ENCODE measurements around the gene OLFML2A. TPM values are rescaled to one million over a fixed set of nuclear protein-coding genes. Genes with fewer than 3 reads are reported as not detected.

The OLFML2A gene
- total and polyA plus RNA-seq, 2 of the 4 experiments (the other 2 are of a cell fraction): 2.0 to 5.9 TPM

GRCh38 chr9:124813501-124814163 lies 36.7 kb downstream of the OLFML2A start:
- no peaks in the 10 kb centered on the region for H3K27me3 ChIP-seq (ENCODE audit: control insufficient read depth, insufficient read depth, low read length)
- dilution Hi-C loops (cut with HindIII; ENCODE audit: low sequenced_read_pairs, unreplicated experiment): no loop called here
- no TSS peak for BruUV-seq (replicated peaks)
- no peak overlapping the region for H2BK5ac ChIP-seq (ENCODE audit: low read depth, low read length, poor library complexity, severe bottlenecking)
- peak overlapping the region; percentile 10 for H2AK9ac ChIP-seq (replicated peaks; ENCODE audit: low read depth, low read length, poor library complexity)
- POLR2A ChIA-PET (ENCODE audit: unreplicated experiment): no interaction called here
- WGBS, 2 experiments (ENCODE audit: extremely low coverage in 2 of 2, insufficient read length in 1 of 2): 53% methylated on average over 2 of the region's 11 CpGs; no CpG with 5 or more reads in 1 of the 2 experiments
- H3K14ac ChIP-seq (replicated peaks; ENCODE audit: low read depth, low read length): peak overlapping the region; percentile 59
- peak overlapping the region; percentile 78 for H3K4ac ChIP-seq (ENCODE audit: low read depth, low read length)
- H2BK20ac ChIP-seq (ENCODE audit: low read depth, low read length): peak overlapping the region; percentile 74
- H2BK15ac ChIP-seq (ENCODE audit: low read depth, low read length): peak overlapping the region; percentile 61; the same call in 1 of the 3 replicates
- peak overlapping the region in 1 of 2 experiments; percentile 90; a peak in 1 of 4 replicates for H4K8ac ChIP-seq (ENCODE audit: low read depth in 2 of 2, low read length in 2 of 2)
- no peak for ATAC-seq (ENCODE audit: low read depth)
- peaks cover 0 to 10% of the 10 kb centered on the region in 2 experiments; a peak in 2 of 4 replicates for H3K79me1 ChIP-seq (ENCODE audit: low read depth in 1 of 2, low read length in 2 of 2)
- H3K18ac ChIP-seq (ENCODE audit: low read depth, low read length): peak overlapping the region; percentile 44
- peaks cover 27% of the 10 kb centered on the region for H3K4me1 ChIP-seq (ENCODE audit: control insufficient read depth, insufficient read depth, low read length)
- H3K9ac ChIP-seq (ENCODE audit: low read depth, low read length): no peak overlapping the region
- H3K56ac ChIP-seq (ENCODE audit: extremely low read depth, insufficient read depth, low read length): no peak overlapping the region
- H4K20me1 ChIP-seq (ENCODE audit: insufficient read depth, low read length): no peaks in the 10 kb centered on the region
- peak overlapping the region; percentile 6; the same call in 1 of the 2 replicates for H3K27ac ChIP-seq (ENCODE audit: insufficient read depth, low read length)
- peak overlapping the region; percentile 41; the same call in 1 of the 2 replicates for H4K5ac ChIP-seq (ENCODE audit: low read depth, low read length)
- peak overlapping the region; percentile 79 for H2AK5ac ChIP-seq (ENCODE audit: low read depth, low read length)
- no peak for DNase-seq
- CTCF ChIA-PET: interaction anchor here (0.6 to 1.3 kb wide), 5 partner anchors 13 to 44 kb away, joined by 3 to 10 read pairs (median 3); no protein-coding TSS in a partner anchor
- no peak overlapping the region for H3K4me2 ChIP-seq (ENCODE audit: low read depth, low read length)
- H2AFZ ChIP-seq (replicated peaks; ENCODE audit: low read length, poor library complexity): no peak overlapping the region
- no peak for TF ChIP-seq ELK1 (IDR thresholded peaks at IDR 0.05; ENCODE audit: borderline replicate concordance, low read depth, low read length)
- no peak for TF ChIP-seq CHD1 (IDR thresholded peaks at IDR 0.05; ENCODE audit: low read depth, low read length)
- peak overlapping the region; percentile 57 for H4K91ac ChIP-seq (ENCODE audit: insufficient read depth, low read depth, low read length)
- in situ Hi-C loops (cut with MboI; ENCODE audit: low sequenced_read_pairs): no loop called here
- H2BK120ac ChIP-seq (ENCODE audit: low read depth, low read length): peak overlapping the region; percentile 86
- intact Hi-C loops (cut with micrococcal nuclease): loop anchor here (2.0 kb wide), 1 partner anchor 39 kb away; the partner anchor contains the start of gene WDR38
- H3K23ac ChIP-seq (ENCODE audit: low read depth, low read length): no peak overlapping the region
- H3K4me3 ChIP-seq (ENCODE audit: insufficient read depth, low read depth, low read length): no peak overlapping the region
- H3K9me1 ChIP-seq (ENCODE audit: insufficient read depth, low read length): peaks cover 25% of the 10 kb centered on the region
- H3K9me3 ChIP-seq (ENCODE audit: control insufficient read depth, insufficient read depth, low read length): no peaks in the 10 kb centered on the region
- H3K36me3 ChIP-seq (ENCODE audit: control insufficient read depth, insufficient read depth, low read length): peaks cover 10% of the 10 kb centered on the region; the same call in 1 of the 2 replicates
